Neuronal stem cell (in vitro differentiated cells): ENCODE results near the gene COMMD10.

ENCODE experiments used
- DNase-seq: peaks from one replicate; pipeline ENCODE4 v3.0.0-alpha.2; 2013; ENCODE audit warnings: low spot score
- H2AFZ ChIP-seq: one replicate; pipeline ENCODE4 v1.6.1; 2013; ENCODE audit warnings: mild to moderate bottlenecking, low read length, inconsistent platforms
- H2AK5ac ChIP-seq: 2 replicates; pipeline ENCODE4 v1.6.1; 2013; ENCODE audit warnings: low read depth, mild to moderate bottlenecking, inconsistent platforms, low read length, moderate library complexity, mixed read lengths
- H2BK120ac ChIP-seq: 2 replicates; pipeline ENCODE4 v1.6.1; 2013; ENCODE audit warnings: low read depth, mild to moderate bottlenecking, inconsistent platforms, low read length, moderate library complexity, mixed read lengths
- H2BK12ac ChIP-seq: one replicate; pipeline ENCODE4 v1.6.1; 2013; ENCODE audit warnings: low read length, inconsistent platforms
- H2BK15ac ChIP-seq: 2 replicates; pipeline ENCODE4 v1.6.1; 2013; ENCODE audit warnings: mild to moderate bottlenecking, low read length, inconsistent platforms, mixed read lengths
- H2BK5ac ChIP-seq: one replicate; pipeline ENCODE4 v1.6.1; 2013; ENCODE audit warnings: inconsistent platforms, mild to moderate bottlenecking, low read length, moderate library complexity
- H3K14ac ChIP-seq: one replicate; pipeline ENCODE4 v1.6.1; 2013; ENCODE audit warnings: low read length, inconsistent platforms
- H3K18ac ChIP-seq: 2 replicates; pipeline ENCODE4 v1.6.1; 2013; ENCODE audit warnings: low read length, inconsistent platforms
- H3K23ac ChIP-seq: 2 replicates; pipeline ENCODE4 v1.6.1; 2013; ENCODE audit warnings: low read depth, mild to moderate bottlenecking, mixed read lengths, low read length, inconsistent platforms; ENCODE audit not compliant: poor library complexity
- H3K27ac ChIP-seq: replicated peaks from 3 replicates; pipeline ENCODE4 v1.5.1; 2013; ENCODE audit warnings: low read length, inconsistent platforms
- H3K27me3 ChIP-seq, 3 experiments: 2 replicates each; pipeline ENCODE4 v1.6.1; 2013; ENCODE audit warnings: low read length in 3 of 3, mild to moderate bottlenecking in 2 of 3, inconsistent platforms in 1 of 3, low read depth in 1 of 3, mixed read lengths in 1 of 3, moderate library complexity in 1 of 3; ENCODE audit not compliant: control insufficient read depth in 3 of 3, insufficient read depth in 3 of 3
- H3K36me3 ChIP-seq, 2 donors: replicated peaks in 1 of 2; 2 replicates each; pipeline ENCODE4 v1.6.1; 2013; ENCODE audit warnings: low read length in 2 of 2; ENCODE audit not compliant: control insufficient read depth in 2 of 2, insufficient read depth in 2 of 2
- H3K4ac ChIP-seq: 2 replicates; pipeline ENCODE4 v1.6.1; 2013; ENCODE audit warnings: inconsistent platforms, mild to moderate bottlenecking, low read length, moderate library complexity
- H3K4me1 ChIP-seq, 2 donors: 1 replicate in 1 of 2; 2 replicates in 1 of 2; pipeline ENCODE4 v1.6.1; 2013; ENCODE audit warnings: low read length in 2 of 2, low read depth in 1 of 2; ENCODE audit not compliant: control insufficient read depth in 2 of 2, insufficient read depth in 1 of 2
- H3K4me2 ChIP-seq: one replicate; pipeline ENCODE4 v1.6.1; 2013; ENCODE audit warnings: mild to moderate bottlenecking, low read length, inconsistent platforms; ENCODE audit not compliant: insufficient read depth, poor library complexity, severe bottlenecking
- H3K4me3 ChIP-seq, 2 donors: 2 replicates each; pipeline ENCODE4 v1.5.1; 2013; ENCODE audit warnings: low read length in 2 of 2, mild to moderate bottlenecking in 2 of 2, inconsistent platforms in 1 of 2, moderate library complexity in 1 of 2
- H3K79me1 ChIP-seq: one replicate; pipeline ENCODE4 v1.6.1; 2013; ENCODE audit warnings: low read depth, mild to moderate bottlenecking, inconsistent platforms, low read length, moderate library complexity
- H3K9ac ChIP-seq: one replicate; pipeline ENCODE4 v1.6.1; 2013; ENCODE audit warnings: mild to moderate bottlenecking, low read depth, low read length, inconsistent platforms; ENCODE audit not compliant: poor library complexity
- H3K9me3 ChIP-seq, 2 donors: replicated peaks in 1 of 2; 2 replicates each; pipeline versions ENCODE3 to v1.6.1; 2013; ENCODE audit warnings: low read length in 2 of 2, mild to moderate bottlenecking in 2 of 2, inconsistent platforms in 1 of 2, low read depth in 1 of 2, mixed read lengths in 1 of 2, moderate library complexity in 1 of 2; ENCODE audit not compliant: control insufficient read depth in 2 of 2, insufficient read depth in 1 of 2
- H4K8ac ChIP-seq: one replicate; pipeline ENCODE4 v1.6.1; 2013; ENCODE audit warnings: low read depth, mild to moderate bottlenecking, inconsistent platforms, low read length, moderate library complexity
- H4K91ac ChIP-seq: one replicate; pipeline ENCODE4 v1.6.1; 2013; ENCODE audit warnings: low read length, low read depth, mild to moderate bottlenecking, inconsistent platforms; ENCODE audit not compliant: poor library complexity
- WGBS, 2 donors: extraction: QIAGEN DNeasy Blood & Tissue Kit; methylation state at CpG; one replicate each; pipeline ENCODE4 v1.1.7; 2013; ENCODE audit warnings: missing lambda C conversion rate in 2 of 2, mixed read lengths in 1 of 2; ENCODE audit not compliant: insufficient read length in 2 of 2, insufficient replicate concordance in 1 of 2; ENCODE audit errors: extremely low coverage in 2 of 2; 5-methylcytosine and 5-hydroxymethylcytosine counted together

The COMMD10 gene

GRCh38 chr5:116090302-116090701 lies 5.5 kb downstream of the COMMD10 start:
- Histone ChIP-seq H3K23ac (no peak overlapping the region), H3K27ac (no peak overlapping the region), H2BK12ac (no peak overlapping the region), H3K9me3 (no peaks in the 10 kb centered on the region), H4K8ac (no peak overlapping the region), H3K14ac (no peak overlapping the region), H4K91ac (no peak overlapping the region), H3K9ac (no peak overlapping the region), H2BK5ac (no peak overlapping the region), H3K4me1 (peaks cover 2% of the 10 kb centered on the region in 2 donors), H3K79me1 (no peaks in the 10 kb centered on the region), H3K4me2 (no peak overlapping the region), H3K27me3 (no peaks in the 10 kb centered on the region), H3K36me3 (peaks cover 7 to 66% of the 10 kb centered on the region in 2 donors), H3K4ac (no peak overlapping the region), H2AFZ (no peak overlapping the region), H3K4me3 (no peak overlapping the region), H2BK120ac (no peak overlapping the region), H2BK15ac (no peak overlapping the region), H2AK5ac (no peak overlapping the region), H3K18ac (no peak overlapping the region)
- DNase-seq = no peak
- no CpG with 5 or more reads among the region's 3 CpGs for WGBS, 2 donors

DNA sequence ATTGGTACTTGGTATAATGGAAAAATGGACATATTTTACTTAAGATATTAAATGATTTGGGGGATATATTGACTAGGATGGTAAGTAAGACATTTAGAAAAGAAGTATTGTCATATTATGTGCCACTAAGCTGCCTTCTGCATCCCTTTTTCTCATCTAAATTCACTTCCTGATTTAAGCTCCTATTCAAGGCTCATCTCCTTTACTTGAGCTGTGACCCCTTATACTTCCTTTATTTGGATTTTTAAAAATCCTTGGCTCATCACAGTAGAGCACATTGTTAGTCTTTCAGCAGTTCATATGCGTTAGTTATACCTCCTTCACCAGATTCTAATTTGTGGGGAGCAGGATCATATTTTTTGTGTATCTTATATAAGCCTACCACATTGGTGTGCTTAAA lies 6.6 kb downstream of the COMMD10 start:
- Histone ChIP-seq H2BK15ac (no peak overlapping the region), H2BK120ac (no peak overlapping the region), H2BK5ac (no peak overlapping the region), H4K8ac (no peak overlapping the region), H3K18ac (no peak overlapping the region), H3K14ac (no peak overlapping the region), H3K9ac (no peak overlapping the region), H3K4me2 (no peak overlapping the region), H3K79me1 (no peaks in the 10 kb centered on the region), H2AFZ (no peak overlapping the region), H3K4me3 (no peak overlapping the region), H2AK5ac (no peak overlapping the region), H3K27me3 (no peaks in the 10 kb centered on the region), H4K91ac (no peak overlapping the region), H3K23ac (no peak overlapping the region), H3K27ac (no peak overlapping the region), H3K36me3 (peaks cover 7 to 77% of the 10 kb centered on the region in 2 donors), H2BK12ac (no peak overlapping the region), H3K4me1 (no peaks in the 10 kb centered on the region), H3K4ac (no peak overlapping the region), H3K9me3 (no peaks in the 10 kb centered on the region)
- no CpG with 5 or more reads among the region's 1 CpG for WGBS, 2 donors
- DNase-seq = no peak

DNA sequence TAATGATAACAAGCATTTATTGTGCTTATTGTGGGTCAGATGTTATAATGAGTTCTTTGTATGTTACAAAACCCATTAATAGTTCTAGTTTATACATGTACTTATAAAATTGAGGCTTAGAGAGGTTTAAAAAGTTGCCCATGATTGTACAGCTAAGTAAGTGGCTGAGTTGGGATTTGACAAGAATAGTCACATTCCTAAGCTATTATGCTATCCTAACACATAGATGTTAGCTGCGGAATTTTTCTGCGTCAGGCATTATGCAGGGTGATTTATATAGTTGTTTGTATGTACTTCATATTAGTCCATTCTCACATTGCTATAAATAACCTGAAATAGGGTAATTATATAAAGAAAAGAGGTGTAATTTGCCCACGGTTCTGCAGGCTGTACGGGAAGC lies 12.5 kb downstream of the COMMD10 start:
- Histone ChIP-seq H2BK15ac (no peak overlapping the region), H3K79me1 (no peaks in the 10 kb centered on the region), H2BK12ac (no peak overlapping the region), H2AFZ (no peak overlapping the region), H3K9ac (no peak overlapping the region), H2BK5ac (no peak overlapping the region), H3K4me1 (no peaks in the 10 kb centered on the region), H3K27ac (no peak overlapping the region), H4K8ac (no peak overlapping the region), H3K4me3 (no peak overlapping the region), H3K9me3 (peaks cover 0 to 2% of the 10 kb centered on the region in 2 donors), H2AK5ac (no peak overlapping the region), H3K18ac (no peak overlapping the region), H3K14ac (no peak overlapping the region), H3K4me2 (no peak overlapping the region), H3K4ac (no peak overlapping the region), H3K36me3 (peaks cover 7 to 87% of the 10 kb centered on the region in 2 donors), H2BK120ac (no peak overlapping the region), H3K27me3 (no peaks in the 10 kb centered on the region), H4K91ac (no peak overlapping the region), H3K23ac (no peak overlapping the region)
- DNase-seq = no peak
- no CpG with 5 or more reads among the region's 4 CpGs for WGBS, 2 donors

GRCh38 chr5:116098998-116099397 lies 14.2 kb downstream of the COMMD10 start:
- H3K4me3 ChIP-seq = no peak overlapping the region
- H2BK15ac ChIP-seq = no peak overlapping the region
- no peak overlapping the region for H3K4me2 ChIP-seq
- H2AFZ ChIP-seq = no peak overlapping the region
- no peak overlapping the region for H3K4ac ChIP-seq
- DNase-seq = no peak
- no peaks in the 10 kb centered on the region for H3K27me3 ChIP-seq
- H3K36me3 ChIP-seq = peaks cover 0 to 70% of the 10 kb centered on the region in 2 donors
- no peak overlapping the region for H3K9ac ChIP-seq
- H2AK5ac ChIP-seq = no peak overlapping the region
- no peak overlapping the region for H2BK120ac ChIP-seq
- no peak overlapping the region for H2BK5ac ChIP-seq
- H4K8ac ChIP-seq = no peak overlapping the region
- H4K91ac ChIP-seq = no peak overlapping the region
- no peak overlapping the region for H3K27ac ChIP-seq
- no peaks in the 10 kb centered on the region for H3K4me1 ChIP-seq
- H2BK12ac ChIP-seq = no peak overlapping the region
- no CpG with 5 or more reads among the region's 2 CpGs for WGBS, 2 donors
- peaks cover 0 to 2% of the 10 kb centered on the region in 2 donors for H3K9me3 ChIP-seq
- no peak overlapping the region for H3K14ac ChIP-seq
- no peaks in the 10 kb centered on the region for H3K79me1 ChIP-seq
- no peak overlapping the region for H3K18ac ChIP-seq
- no peak overlapping the region for H3K23ac ChIP-seq
